ENCODE results near the gene TMEM164. TPM values are rescaled to one million over a fixed set of nuclear protein-coding genes. Genes with fewer than 3 reads are reported as not detected.

Gene TMEM164
- total RNA-seq, 2 donors from 2014 or later: 18.0 to 20.2 TPM

GRCh38 chrX:110162867-110163266 lies 160.0 kb downstream of the TMEM164 start:
- DNase-seq (ENCODE audit: low spot score): no peak
- no peak for ATAC-seq (ENCODE audit: insufficient number of reproducible peaks, low FRiP score, low read depth)
- no peak overlapping the region for H3K27ac ChIP-seq
- no peak for TF ChIP-seq CTCF (IDR thresholded peaks at IDR 0.05)
- no peaks in the 10 kb centered on the region for H3K36me3 ChIP-seq
- H3K9me3 ChIP-seq: no peaks in the 10 kb centered on the region
- no peak overlapping the region for H3K4me3 ChIP-seq
- H3K27me3 ChIP-seq (replicated peaks; ENCODE audit: insufficient read depth): no peaks in the 10 kb centered on the region
- peaks cover 0 to 4% of the 10 kb centered on the region in 2 donors for H3K4me1 ChIP-seq (ENCODE audit: control insufficient read depth in 1 of 2, low read depth in 2 of 2)

- Histone ChIP-seq H3K9me3 (no peaks in the 10 kb centered on the region), H3K27me3 (replicated peaks; ENCODE audit: insufficient read depth) (no peaks in the 10 kb centered on the region), H3K27ac (no peak overlapping the region), H3K36me3 (no peaks in the 10 kb centered on the region), H3K4me3 (no peak overlapping the region), H3K4me1 (ENCODE audit: control insufficient read depth in 1 of 2, low read depth in 2 of 2) (peaks cover 0 to 4% of the 10 kb centered on the region in 2 donors)
- ATAC-seq (ENCODE audit: insufficient number of reproducible peaks, low FRiP score, low read depth): no peak
- no peak for TF ChIP-seq CTCF (IDR thresholded peaks at IDR 0.05)
- no peak for DNase-seq (ENCODE audit: low spot score)
Measured at GRCh38 chrX:110163488-110163887, 160.6 kb downstream of the TMEM164 start.

GRCh38 chrX:110167952-110168451 lies 165.1 kb downstream of the TMEM164 start:
- DNase-seq (ENCODE audit: low spot score): no peak
- ATAC-seq (ENCODE audit: insufficient number of reproducible peaks, low FRiP score, low read depth): no peak
- no peaks in the 10 kb centered on the region for H3K36me3 ChIP-seq
- H3K27me3 ChIP-seq (replicated peaks; ENCODE audit: insufficient read depth): no peaks in the 10 kb centered on the region
- TF ChIP-seq CTCF (IDR thresholded peaks at IDR 0.05): peak; percentile 27
- H3K27ac ChIP-seq: no peak overlapping the region
- H3K9me3 ChIP-seq: no peaks in the 10 kb centered on the region
- H3K4me3 ChIP-seq: no peak overlapping the region
- H3K4me1 ChIP-seq (ENCODE audit: control insufficient read depth in 1 of 2, low read depth in 2 of 2): no peaks in the 10 kb centered on the region

GRCh38 chrX:110168585-110168984 lies 165.7 kb downstream of the TMEM164 start:
- TF ChIP-seq CTCF (IDR thresholded peaks at IDR 0.05): no peak
- H3K27ac ChIP-seq: no peak overlapping the region
- no peaks in the 10 kb centered on the region for H3K9me3 ChIP-seq
- H3K27me3 ChIP-seq (replicated peaks; ENCODE audit: insufficient read depth): no peaks in the 10 kb centered on the region
- no peak for DNase-seq (ENCODE audit: low spot score)
- H3K36me3 ChIP-seq: no peaks in the 10 kb centered on the region
- peaks cover 0 to 2% of the 10 kb centered on the region in 2 donors for H3K4me1 ChIP-seq (ENCODE audit: control insufficient read depth in 1 of 2, low read depth in 2 of 2)
- H3K4me3 ChIP-seq: no peak overlapping the region
- ATAC-seq (ENCODE audit: insufficient number of reproducible peaks, low FRiP score, low read depth): no peak

- no peaks in the 10 kb centered on the region for H3K27me3 ChIP-seq (replicated peaks; ENCODE audit: insufficient read depth)
- H3K4me1 ChIP-seq (ENCODE audit: control insufficient read depth in 1 of 2, low read depth in 2 of 2): peaks cover 0 to 6% of the 10 kb centered on the region in 2 donors
- no peaks in the 10 kb centered on the region for H3K36me3 ChIP-seq
- H3K9me3 ChIP-seq: no peaks in the 10 kb centered on the region
- no peak overlapping the region for H3K4me3 ChIP-seq
- no peak for DNase-seq (ENCODE audit: low spot score)
- no peak for TF ChIP-seq CTCF (IDR thresholded peaks at IDR 0.05)
- no peak overlapping the region for H3K27ac ChIP-seq
- ATAC-seq (ENCODE audit: insufficient number of reproducible peaks, low FRiP score, low read depth): no peak
Measured at GRCh38 chrX:110170029-110170428, 167.1 kb downstream of the TMEM164 start.

Measured in thoracic aorta (tissue), 2 donors.